Panc1 (cell line): ENCODE measurements around the gene GFI1B. TPM values are rescaled to one million over a fixed set of nuclear protein-coding genes. Genes with fewer than 3 reads are reported as not detected.

ENCODE experiments used
- ATAC-seq: fragments of 200-7000 bp; cut with Tn5 transposase; 2 replicates; pipeline ENCODE4 v1.9.1; 2020; ENCODE audit warnings: mild to moderate bottlenecking, moderate library complexity
- BruUV-seq: library from RNA; stranded (reverse); fragments of 400-500 nt; replicated peaks from 2 replicates; lab custom pipeline; 2021; lab: Mats Ljungman, UMichigan
- CTCF ChIA-PET: fragments of 300-600 bp; sonication (Branson Sonifier 250); formaldehyde crosslinking; loops from one replicate; lab custom pipeline; 2022; ENCODE audit warnings: antibody characterized with exemption; lab: Charles Lee
- POLR2A ChIA-PET: fragments of 300-600 bp; sonication (Branson Sonifier 250); formaldehyde crosslinking; loops from one replicate; lab custom pipeline; 2022; ENCODE audit warnings: antibody characterized with exemption; lab: Charles Lee
- DNase-seq: peaks from one replicate; pipeline ENCODE4 v3.0.0-alpha.2; 2010; ENCODE audit warnings: low read depth, low spot score
- H3K27ac ChIP-seq: 2 replicates; pipeline ENCODE4 v1.5.1; 2011; ENCODE audit warnings: mild to moderate bottlenecking, low read length, inconsistent platforms
- H3K27me3 ChIP-seq: fragments of 200-500 bp; sonication (Bioruptor generic); 2 replicates; pipeline ENCODE4 v1.6.0; 2014; ENCODE audit warnings: low read length, inconsistent platforms; ENCODE audit not compliant: control insufficient read depth, insufficient read depth
- H3K36me3 ChIP-seq: fragments of 200-500 bp; sonication (Bioruptor generic); 2 replicates; pipeline ENCODE4 v1.5.1; 2014; ENCODE audit warnings: inconsistent platforms, mild to moderate bottlenecking, low read length, moderate library complexity; ENCODE audit not compliant: control insufficient read depth, insufficient read depth
- H3K4me1 ChIP-seq: 2 replicates; pipeline ENCODE4 v1.5.1; 2011; ENCODE audit warnings: inconsistent platforms, mild to moderate bottlenecking, low read length, moderate library complexity; ENCODE audit not compliant: control insufficient read depth, insufficient read depth
- H3K4me3 ChIP-seq, 2 experiments: 2 replicates each; pipeline ENCODE4 v1.5.1; 2011 to 2012; ENCODE audit warnings: low read depth in 2 of 2, low read length in 2 of 2, mild to moderate bottlenecking in 2 of 2, inconsistent platforms in 1 of 2, moderate library complexity in 1 of 2
- H3K9me3 ChIP-seq: fragments of 200-500 bp; sonication (Bioruptor generic); 2 replicates; pipeline ENCODE4 v1.5.1; 2014; ENCODE audit warnings: low read depth, mild to moderate bottlenecking, inconsistent platforms, low read length, moderate library complexity; ENCODE audit not compliant: control insufficient read depth, insufficient read depth
- POLR2AphosphoS5 ChIP-seq: IDR thresholded peaks from 2 replicates; pipeline ENCODE4 v1.6.1; 2012; ENCODE audit warnings: mild to moderate bottlenecking, low read depth, low read length, moderate library complexity
- REST ChIP-seq, 2 experiments: IDR thresholded peaks; 2 replicates each; pipeline ENCODE4 v1.6.1; 2011 to 2012; ENCODE audit warnings: low read depth in 2 of 2, control low read depth in 1 of 2, low read length in 1 of 2, mild to moderate bottlenecking in 1 of 2, moderate library complexity in 1 of 2; ENCODE audit not compliant: insufficient read depth in 1 of 2
- SIN3A ChIP-seq: IDR thresholded peaks from 2 replicates; pipeline ENCODE4 v1.6.1; 2012; ENCODE audit warnings: low read depth, mild to moderate bottlenecking, low read length, moderate library complexity, borderline replicate concordance; ENCODE audit not compliant: insufficient read depth
- TCF7L2 ChIP-seq: IDR thresholded peaks from 2 replicates; pipeline ENCODE4 v1.6.1; 2011; ENCODE audit warnings: mild to moderate bottlenecking, low read depth, low read length, inconsistent platforms
- in situ Hi-C: cut with HindIII; loops from 2 replicates; pipeline ENCODE4 v1.10.0; 2016; ENCODE audit warnings: low sequenced_read_pairs, low pct_unique_long_range_greater_than_20kb
- intact Hi-C: fragments of 100-400 bp; cut with micrococcal nuclease; formaldehyde crosslinking; loops from one replicate; pipeline ENCODE4 v1.10.0; 2022; ENCODE audit not compliant: unreplicated experiment
- total RNA-seq: library from RNA; stranded (reverse); gene quantifications from one replicate; pipeline ENCODE4 v1.2.1, GENCODE V29; 2021; ENCODE audit not compliant: unreplicated experiment
- TF ChIP-seq, protein P1 (sequence below): fragments of 450-650 bp; IDR thresholded peaks from 2 replicates; pipeline ENCODE4 v1.5.1; 2017; ENCODE audit warnings: mild to moderate bottlenecking

Gene GFI1B
- total RNA-seq, 1 experiment from 2014 or later: 0.08 TPM

GRCh38 chr9:132998831-132999635 is 20.5 kb downstream of the GFI1B start:
- Histone ChIP-seq H3K27ac (no peak overlapping the region), H3K27me3 (no peaks in the 10 kb centered on the region), H3K4me1 (no peaks in the 10 kb centered on the region), H3K9me3 (no peaks in the 10 kb centered on the region), H3K4me3 (no peak overlapping the region), H3K36me3 (no peaks in the 10 kb centered on the region)
- ChIA-PET CTCF (no interaction called here), POLR2A (no interaction called here)
- in situ Hi-C loops: no loop called here
- no TSS peak for BruUV-seq
- DNase-seq (no peak), ATAC-seq (no peak)
- intact Hi-C loops: no loop called here
- TF ChIP-seq POLR2AphosphoS5: no peak
- TF ChIP-seq SIN3A: no peak
- no peak for TF ChIP-seq TCF7L2
- TF ChIP-seq, protein P1, sequence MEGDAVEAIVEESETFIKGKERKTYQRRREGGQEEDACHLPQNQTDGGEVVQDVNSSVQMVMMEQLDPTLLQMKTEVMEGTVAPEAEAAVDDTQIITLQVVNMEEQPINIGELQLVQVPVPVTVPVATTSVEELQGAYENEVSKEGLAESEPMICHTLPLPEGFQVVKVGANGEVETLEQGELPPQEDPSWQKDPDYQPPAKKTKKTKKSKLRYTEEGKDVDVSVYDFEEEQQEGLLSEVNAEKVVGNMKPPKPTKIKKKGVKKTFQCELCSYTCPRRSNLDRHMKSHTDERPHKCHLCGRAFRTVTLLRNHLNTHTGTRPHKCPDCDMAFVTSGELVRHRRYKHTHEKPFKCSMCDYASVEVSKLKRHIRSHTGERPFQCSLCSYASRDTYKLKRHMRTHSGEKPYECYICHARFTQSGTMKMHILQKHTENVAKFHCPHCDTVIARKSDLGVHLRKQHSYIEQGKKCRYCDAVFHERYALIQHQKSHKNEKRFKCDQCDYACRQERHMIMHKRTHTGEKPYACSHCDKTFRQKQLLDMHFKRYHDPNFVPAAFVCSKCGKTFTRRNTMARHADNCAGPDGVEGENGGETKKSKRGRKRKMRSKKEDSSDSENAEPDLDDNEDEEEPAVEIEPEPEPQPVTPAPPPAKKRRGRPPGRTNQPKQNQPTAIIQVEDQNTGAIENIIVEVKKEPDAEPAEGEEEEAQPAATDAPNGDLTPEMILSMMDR: no peak
- TF ChIP-seq REST (IDR thresholded peaks at IDR 0.05; ENCODE audit: insufficient read depth in 1 of 2, low read depth in 2 of 2, low read length in 1 of 2): no peak

- ATAC-seq: no peak
- Histone ChIP-seq H3K9me3 (no peaks in the 10 kb centered on the region), H3K36me3 (no peaks in the 10 kb centered on the region), H3K4me3 (no peak overlapping the region), H3K27me3 (no peaks in the 10 kb centered on the region), H3K27ac (no peak overlapping the region), H3K4me1 (no peaks in the 10 kb centered on the region)
- no peak for DNase-seq
- in situ Hi-C loops: no loop called here
- CTCF ChIA-PET: interaction anchor here (0.6 to 0.8 kb wide), 2 partner anchors 19 to 25 kb away, joined by 4 to 8 read pairs; no protein-coding TSS in a partner anchor
- no peak for TF ChIP-seq SIN3A
- no peak for TF ChIP-seq REST (IDR thresholded peaks at IDR 0.05; ENCODE audit: insufficient read depth in 1 of 2, low read depth in 2 of 2, low read length in 1 of 2)
- TF ChIP-seq, protein P1: no peak
- TF ChIP-seq POLR2AphosphoS5: no peak
- TF ChIP-seq TCF7L2: no peak
- no TSS peak for BruUV-seq
- POLR2A ChIA-PET: no interaction called here
- intact Hi-C loops: no loop called here
Measured at GRCh38 chr9:133002147-133003070, 23.9 kb downstream of the GFI1B start.
